Neural cell (in vitro differentiated cells): Measurements from ENCODE around the gene PGA3. TPM values are rescaled to one million over a fixed set of nuclear protein-coding genes. Genes with fewer than 3 reads are reported as not detected.

ENCODE experiments used
- H2AFZ ChIP-seq: fragments of 200-600, 300-800 bp; sonication (generic), shearing (Covaris generic); 2 replicates; pipeline ENCODE4 v1.6.0; 2014; ENCODE audit warnings: low read depth, mild to moderate bottlenecking, antibody characterized with exemption, low read length, moderate library complexity
- H3F3A ChIP-seq: fragments of 200-600 bp; shearing (Covaris generic); 2 replicates; pipeline ENCODE4 v1.6.1; 2016; ENCODE audit warnings: mild to moderate bottlenecking, moderate library complexity, mixed read lengths, antibody characterized with exemption, low read length; ENCODE audit not compliant: insufficient read depth, poor library complexity, severe bottlenecking
- H3K27ac ChIP-seq: fragments of 200-600, 300-800 bp; sonication (generic), shearing (Covaris generic); 2 replicates; pipeline ENCODE4 v1.5.1; 2014; ENCODE audit warnings: mild to moderate bottlenecking, low read length, moderate library complexity
- H3K27me3 ChIP-seq: fragments of 300-800, 200-600 bp; sonication (generic), shearing (Covaris generic); 2 replicates; pipeline ENCODE4 v1.6.0; 2014; ENCODE audit warnings: mild to moderate bottlenecking, low read depth, low read length, moderate library complexity; ENCODE audit not compliant: insufficient read depth
- H3K36me3 ChIP-seq: fragments of 300-800, 200-600 bp; sonication (generic), shearing (Covaris generic); 2 replicates; pipeline ENCODE4 v1.5.1; 2014; ENCODE audit warnings: mild to moderate bottlenecking, antibody characterized with exemption, low read length, moderate library complexity; ENCODE audit not compliant: insufficient read depth
- H3K4me2 ChIP-seq: fragments of 300-800, 200-600 bp; sonication (generic), shearing (Covaris generic); 2 replicates; pipeline ENCODE4 v1.6.0; 2014; ENCODE audit warnings: mild to moderate bottlenecking, low read length
- H3K4me3 ChIP-seq: fragments of 300-800, 200-600 bp; sonication (generic), shearing (Covaris generic); 2 replicates; pipeline ENCODE4 v1.5.1; 2014; ENCODE audit warnings: mild to moderate bottlenecking, low read length, moderate library complexity
- H3K79me2 ChIP-seq: fragments of 200-600 bp; shearing (Covaris generic); replicated peaks from 2 replicates; pipeline ENCODE4 v1.6.0; 2014; ENCODE audit warnings: mild to moderate bottlenecking, low read length, moderate library complexity; ENCODE audit not compliant: insufficient read depth
- H3K9ac ChIP-seq: fragments of 300-800, 200-600 bp; sonication (generic), shearing (Covaris generic); 2 replicates; pipeline ENCODE4 v1.6.1; 2016; ENCODE audit warnings: mild to moderate bottlenecking, low read length, mixed read lengths
- H3K9me2 ChIP-seq: fragments of 200-600 bp; shearing (Covaris generic); 2 replicates; pipeline ENCODE4 v1.6.1; 2016; ENCODE audit warnings: mild to moderate bottlenecking, low read length, mixed read lengths; ENCODE audit not compliant: insufficient read depth
- H3K9me3 ChIP-seq: fragments of 200-600, 300-800 bp; sonication (generic), shearing (Covaris generic); 2 replicates; pipeline ENCODE4 v1.6.1; 2016; ENCODE audit warnings: mild to moderate bottlenecking, mixed run types, low read length, moderate library complexity, mixed read lengths
- H4K20me1 ChIP-seq: fragments of 200-600 bp; shearing (Covaris generic); 2 replicates; pipeline ENCODE4 v1.6.1; 2016; ENCODE audit warnings: mild to moderate bottlenecking, mixed run types; ENCODE audit not compliant: insufficient read depth
- CTCF ChIP-seq: fragments of 450-650 bp; IDR thresholded peaks from 2 replicates; pipeline ENCODE4 v1.5.1; 2014; ENCODE audit warnings: antibody characterized with exemption, mild to moderate bottlenecking, moderate library complexity; ENCODE audit not compliant: poor library complexity, severe bottlenecking
- EP300 ChIP-seq: fragments of 450-650 bp; conservative IDR thresholded peaks from 2 replicates; pipeline ENCODE4 v1.6.1; 2014; ENCODE audit warnings: antibody characterized with exemption, mild to moderate bottlenecking, moderate library complexity; ENCODE audit not compliant: poor library complexity, severe bottlenecking
- EZH2 ChIP-seq: fragments of 200-600, 300-800 bp; shearing (Covaris generic), sonication (generic); IDR thresholded peaks from 2 replicates; pipeline ENCODE4 v1.6.1; 2014; ENCODE audit warnings: antibody characterized with exemption, low read length, borderline replicate concordance, mild to moderate bottlenecking; ENCODE audit not compliant: insufficient read depth, poor library complexity, severe bottlenecking
- MXI1 ChIP-seq: fragments of 450-650 bp; conservative IDR thresholded peaks from 2 replicates; pipeline ENCODE4 v1.6.1; 2014; ENCODE audit warnings: antibody characterized with exemption, mild to moderate bottlenecking; ENCODE audit not compliant: poor library complexity, severe bottlenecking
- POLR2AphosphoS5 ChIP-seq: IDR thresholded peaks from 2 replicates; pipeline ENCODE4 v1.6.1; 2012
- RAD21 ChIP-seq: fragments of 450-650 bp; conservative IDR thresholded peaks from 2 replicates; pipeline ENCODE4 v1.6.1; 2014; ENCODE audit warnings: antibody characterized with exemption, mild to moderate bottlenecking, moderate library complexity
- REST ChIP-seq: IDR thresholded peaks from 2 replicates; pipeline ENCODE4 v1.6.1; 2012; ENCODE audit warnings: borderline replicate concordance
- TAF1 ChIP-seq: IDR thresholded peaks from 2 replicates; pipeline ENCODE4 v1.6.1; 2012; ENCODE audit warnings: low read depth
- polyA plus RNA-seq: library from polyadenylated mRNA; depleted of rRNA; stranded (reverse); fragments of >200 nt; gene quantifications from 2 replicates; pipeline ENCODE4 v1.2.3, GENCODE V29; 2014

The PGA3 gene
- polyA plus RNA-seq, 1 donor from 2014 or later = not detected

- TF ChIP-seq REST (no peak), RAD21 (no peak), MXI1 (no peak), EP300 (no peak), POLR2AphosphoS5 (no peak), TAF1 (no peak)
- H3K4me2 ChIP-seq = no peak overlapping the region
- no peaks in the 10 kb centered on the region for H3K27me3 ChIP-seq
- no peaks in the 10 kb centered on the region for H3K9me2 ChIP-seq
- H3F3A ChIP-seq = no peaks in the 10 kb centered on the region
- H3K4me3 ChIP-seq = no peak overlapping the region
- no peaks in the 10 kb centered on the region for H3K79me2 ChIP-seq
- H2AFZ ChIP-seq = no peak overlapping the region
- H3K9ac ChIP-seq = no peak overlapping the region
- H3K9me3 ChIP-seq = no peaks in the 10 kb centered on the region
- no peaks in the 10 kb centered on the region for H4K20me1 ChIP-seq
- H3K27ac ChIP-seq = no peak overlapping the region
- no peaks in the 10 kb centered on the region for H3K36me3 ChIP-seq
Measured at GRCh38 chr11:61189933-61190332, 13.4 kb upstream of the PGA3 start.

GRCh38 chr11:61193596-61193995, 9.7 kb upstream of the PGA3 start:
- H3F3A ChIP-seq = no peaks in the 10 kb centered on the region
- H4K20me1 ChIP-seq = no peaks in the 10 kb centered on the region
- H3K9ac ChIP-seq = no peak overlapping the region
- no peak overlapping the region for H3K4me2 ChIP-seq
- TF ChIP-seq RAD21 = no peak
- TF ChIP-seq POLR2AphosphoS5 = no peak
- TF ChIP-seq TAF1 = no peak
- no peak for TF ChIP-seq CTCF
- H2AFZ ChIP-seq = no peak overlapping the region
- no peaks in the 10 kb centered on the region for H3K9me3 ChIP-seq
- H3K27ac ChIP-seq = no peak overlapping the region
- no peaks in the 10 kb centered on the region for H3K27me3 ChIP-seq
- H3K36me3 ChIP-seq = no peaks in the 10 kb centered on the region
- H3K9me2 ChIP-seq = no peaks in the 10 kb centered on the region
- H3K4me3 ChIP-seq = no peak overlapping the region
- H3K79me2 ChIP-seq = no peaks in the 10 kb centered on the region

- Histone ChIP-seq H3K79me2 (no peaks in the 10 kb centered on the region), H3K9ac (no peak overlapping the region), H4K20me1 (no peaks in the 10 kb centered on the region), H3K36me3 (no peaks in the 10 kb centered on the region), H3K9me3 (no peaks in the 10 kb centered on the region), H3K4me2 (no peak overlapping the region), H3K9me2 (no peaks in the 10 kb centered on the region), H3K4me3 (no peak overlapping the region), H3K27me3 (no peaks in the 10 kb centered on the region), H3K27ac (no peak overlapping the region), H2AFZ (no peak overlapping the region), H3F3A (no peaks in the 10 kb centered on the region)
- TF ChIP-seq TAF1 (no peak), CTCF (no peak), EZH2 (no peak)
Measured at GRCh38 chr11:61194169-61194671, 9.1 kb upstream of the PGA3 start.
